ENCODE measurements around the gene GPD2. TPM values are rescaled to one million over a fixed set of nuclear protein-coding genes. Genes with fewer than 3 reads are reported as not detected.

The GPD2 gene
- total RNA-seq, 1 donor from 2014 or later = 166 TPM

DNA sequence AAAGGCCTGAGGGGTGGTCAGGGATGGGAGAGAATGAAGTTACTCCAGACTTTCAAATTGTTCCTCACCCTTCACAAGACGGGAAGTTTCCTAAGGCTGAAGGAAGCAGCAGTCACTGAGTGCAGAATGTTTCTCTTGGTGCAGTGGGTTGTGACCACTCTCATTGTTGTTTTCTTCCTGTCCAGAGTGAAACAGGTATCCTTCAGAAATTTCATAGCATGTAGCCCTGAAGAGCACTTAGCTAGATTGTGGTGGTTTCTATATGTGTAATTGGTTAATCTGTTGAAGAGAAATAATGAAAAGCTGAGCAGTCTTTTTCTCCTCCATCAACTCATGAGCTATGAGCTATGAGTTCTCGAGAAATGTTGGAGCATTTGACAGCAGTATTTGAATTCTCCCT, 96.8 kb downstream of the GPD2 start:
- no peak for DNase-seq

GRCh38 chr2:156536534-156536933, 100.4 kb downstream of the GPD2 start:
- no peak for DNase-seq

- DNase-seq = no peak
These were observed 101.0 kb downstream of the GPD2 start for GRCh38 chr2:156537141-156537540.

GRCh38 chr2:156538083-156538504, 101.9 kb downstream of the GPD2 start:
- DNase-seq = no peak

- DNase-seq = no peak
These were observed 103.1 kb downstream of the GPD2 start for GRCh38 chr2:156539086-156539860.

GRCh38 chr2:156540706-156541105, 104.5 kb downstream of the GPD2 start:
- no peak for DNase-seq

- no peak for DNase-seq
These were observed 105.0 kb downstream of the GPD2 start for GRCh38 chr2:156541229-156541628.

DNA sequence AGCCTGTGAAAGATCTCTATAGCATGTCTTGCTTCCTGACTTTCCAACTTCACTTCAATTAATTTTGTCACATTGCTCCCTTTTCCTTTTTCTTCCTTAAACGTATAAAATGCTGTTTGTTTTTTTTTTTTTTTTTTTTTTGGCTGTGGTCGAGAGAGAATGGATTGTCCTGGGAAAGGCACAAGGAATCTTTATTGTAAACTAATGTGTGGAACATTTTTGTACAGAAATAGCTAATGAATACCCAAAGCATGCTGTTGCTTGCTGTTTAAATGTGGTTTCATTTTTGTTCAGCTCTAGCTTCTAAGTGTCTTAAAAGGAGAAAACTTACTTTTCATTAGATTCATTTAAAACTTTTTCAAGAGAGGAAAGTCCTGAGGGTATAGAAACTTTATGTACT, 105.5 kb downstream of the GPD2 start:
- DNase-seq = no peak

DNA sequence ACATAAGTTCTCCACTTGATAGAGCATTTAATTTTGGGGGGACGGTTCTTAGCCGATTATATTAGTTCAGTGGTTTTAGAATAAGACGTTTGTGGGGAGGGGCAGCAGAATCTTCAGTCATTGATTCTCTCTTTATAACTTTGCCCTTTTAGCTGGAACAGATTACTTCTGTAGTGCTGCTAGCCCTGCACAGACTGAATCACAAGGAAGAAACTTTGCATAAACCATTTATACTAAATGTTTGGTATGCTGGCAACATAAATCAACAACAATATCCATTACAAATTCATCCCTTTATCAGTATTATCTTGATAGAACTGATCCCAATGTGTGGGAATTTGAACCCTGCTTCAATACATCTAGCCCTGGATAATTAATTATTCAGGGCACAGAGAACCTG, 112.2 kb downstream of the GPD2 start:
- DNase-seq = no peak

DNA sequence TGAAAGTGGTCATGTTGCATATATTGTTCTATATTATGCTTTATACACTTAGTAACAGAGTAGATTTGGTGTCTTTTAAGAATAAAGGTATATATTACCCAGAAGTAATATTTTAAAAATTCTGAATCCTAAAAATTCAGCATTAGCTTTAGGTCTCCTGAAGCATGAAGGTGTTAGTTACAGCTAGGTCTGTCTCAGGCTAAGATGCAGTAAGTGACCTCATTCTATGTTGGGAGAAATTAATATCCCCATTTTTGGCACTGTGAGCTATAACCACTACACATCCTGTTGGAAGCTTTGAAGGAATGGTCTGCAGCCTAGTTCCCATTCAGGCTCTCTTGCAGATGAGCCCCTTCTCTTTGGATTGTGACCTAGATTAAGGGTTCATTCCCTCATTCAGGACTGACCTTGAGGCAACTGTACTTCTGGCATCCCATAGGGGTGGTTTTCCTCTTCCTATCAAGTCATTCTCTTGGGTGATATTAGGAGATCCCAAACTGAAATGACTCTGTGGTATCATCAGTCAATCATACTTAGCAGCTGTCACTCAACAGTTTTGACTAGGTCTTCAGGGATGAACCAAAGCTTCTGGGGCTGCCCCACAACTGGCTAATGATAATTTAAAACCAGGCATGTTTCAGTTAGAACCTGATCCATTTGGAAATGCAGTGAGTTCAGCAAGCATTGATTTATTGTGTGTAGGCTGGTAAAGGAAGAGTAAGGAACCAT, 117.7 kb downstream of the GPD2 start:
- DNase-seq = no peak

- no peak for DNase-seq
These were observed 125.1 kb downstream of the GPD2 start for GRCh38 chr2:156561326-156561725.

- DNase-seq = no peak
These were observed 125.9 kb downstream of the GPD2 start for GRCh38 chr2:156562124-156562523.

DNA sequence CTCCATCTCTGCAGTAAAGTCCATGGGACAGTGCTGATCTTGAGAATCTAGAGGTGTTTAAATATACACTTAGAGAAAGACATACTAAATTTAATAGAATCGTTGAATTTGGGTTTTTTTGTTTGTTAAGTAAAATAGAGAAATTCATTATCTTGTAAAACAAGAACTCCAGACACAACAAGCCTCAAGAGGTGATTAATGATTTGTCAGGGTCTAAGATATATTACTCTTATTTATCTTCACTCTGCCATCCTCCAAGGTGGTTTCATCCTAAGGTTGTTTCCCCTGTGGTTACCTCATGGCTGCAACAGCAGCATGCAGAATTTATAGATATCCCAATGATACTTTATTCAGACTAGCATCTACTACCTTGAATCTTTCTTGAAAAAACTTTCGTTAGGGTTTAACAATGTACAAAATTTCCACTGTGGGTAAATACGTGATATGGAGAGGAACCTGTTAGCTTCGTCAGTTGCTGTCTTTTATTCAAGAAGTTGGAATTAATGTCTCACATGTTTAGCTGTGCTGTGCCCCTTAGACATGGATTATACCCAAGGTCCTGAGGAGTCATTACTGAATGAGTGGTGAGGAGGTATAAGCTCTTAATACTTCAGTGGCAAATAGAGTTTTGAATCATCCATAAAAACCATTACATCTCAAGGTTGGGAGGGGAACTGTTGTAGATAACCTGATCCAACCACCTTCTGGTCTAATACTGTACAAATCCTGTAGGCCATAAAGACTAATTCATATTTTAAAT, 128.0 kb downstream of the GPD2 start:
- DNase-seq = no peak

DNA sequence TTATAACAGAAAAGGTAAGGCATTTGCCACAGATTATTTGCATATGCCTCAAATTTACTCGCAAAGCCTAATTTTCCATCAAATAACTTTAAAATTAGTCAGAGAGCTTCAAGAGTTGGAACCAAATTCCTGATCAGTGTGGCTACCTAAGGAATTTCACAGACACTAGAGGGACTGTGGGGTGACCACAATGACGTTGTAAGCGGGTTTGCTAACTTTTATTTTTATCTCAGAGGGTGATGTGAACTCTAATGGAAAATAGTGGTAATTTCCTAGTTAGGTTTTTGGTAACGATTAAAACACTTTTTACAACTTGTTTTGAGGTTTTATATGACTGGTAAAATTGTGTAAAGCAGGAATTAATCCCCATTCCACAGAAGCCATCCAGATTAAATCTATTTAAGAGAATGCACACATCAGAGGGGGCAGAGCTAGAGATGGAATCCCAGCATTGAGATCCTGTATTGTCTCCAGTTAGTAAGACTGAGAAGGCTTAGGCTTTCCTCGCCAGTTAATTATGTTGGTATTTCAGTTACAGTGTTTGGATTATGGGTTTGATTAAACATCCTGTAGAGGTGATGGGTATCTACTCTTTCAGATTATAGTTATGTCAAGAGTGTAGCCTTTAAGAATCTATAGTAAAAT, 129.0 kb downstream of the GPD2 start:
- DNase-seq = no peak

GRCh38 chr2:156573710-156574109, 137.5 kb downstream of the GPD2 start:
- no peak for DNase-seq

GRCh38 chr2:156574112-156574511, 137.9 kb downstream of the GPD2 start:
- DNase-seq = no peak

GRCh38 chr2:156576005-156576404, 139.8 kb downstream of the GPD2 start:
- DNase-seq = no peak

DNA sequence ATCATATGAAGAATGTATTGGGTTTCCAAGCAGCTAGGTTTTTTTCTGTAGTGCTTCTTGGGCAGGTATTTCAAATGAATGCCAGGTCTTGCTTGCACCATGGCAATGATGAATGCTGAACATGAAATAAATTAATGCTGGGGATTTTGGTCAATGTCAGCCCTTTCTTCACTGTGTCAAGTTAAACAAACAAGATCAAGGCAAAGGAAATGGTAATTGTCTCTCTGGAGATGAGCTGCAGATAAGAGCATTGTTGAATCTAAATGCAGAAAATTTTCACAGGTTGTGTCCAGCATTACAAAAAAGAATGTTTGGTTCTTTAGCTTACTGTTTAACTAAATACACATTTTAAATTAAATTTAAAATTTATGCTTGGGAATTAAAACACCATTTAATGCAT, 144.3 kb downstream of the GPD2 start:
- DNase-seq = no peak

DNA sequence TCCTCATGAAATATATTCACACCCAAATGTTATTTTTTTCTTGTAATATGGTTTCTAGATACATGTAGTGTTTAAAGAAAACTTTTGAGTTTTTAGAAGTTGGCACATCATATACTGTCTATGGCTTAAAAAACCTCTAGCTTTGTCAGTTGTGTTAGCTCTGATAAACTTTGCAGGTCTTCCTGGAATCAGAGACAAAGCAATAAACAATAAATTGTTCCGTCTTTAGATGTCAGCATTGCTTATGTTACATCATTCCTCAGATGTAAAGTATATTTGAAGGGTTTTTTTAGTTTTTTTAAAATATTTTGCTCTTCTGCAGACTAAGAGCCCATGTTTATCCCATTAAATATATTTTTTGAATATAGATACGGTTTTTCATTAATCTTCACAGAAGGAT, 145.1 kb downstream of the GPD2 start:
- no peak for DNase-seq

DNA sequence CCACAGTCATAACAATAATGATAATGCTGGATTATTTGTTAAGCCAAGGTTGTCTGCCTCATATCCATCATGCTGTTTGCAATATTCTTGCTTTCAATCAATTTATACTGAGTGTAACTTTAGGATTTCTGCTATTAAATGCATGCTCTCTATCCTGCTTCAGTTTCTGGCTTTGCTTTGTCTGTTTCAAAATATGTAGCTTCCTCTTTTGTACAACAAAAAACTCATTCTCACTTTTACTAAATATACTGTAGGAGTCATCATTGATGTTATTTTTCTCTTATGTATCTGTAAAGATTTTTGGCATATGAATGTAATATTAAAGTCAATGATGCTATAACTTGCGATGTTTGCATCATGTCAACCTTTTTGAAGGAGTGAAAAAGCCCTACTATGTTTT, 149.3 kb downstream of the GPD2 start:
- no peak for DNase-seq

DNA sequence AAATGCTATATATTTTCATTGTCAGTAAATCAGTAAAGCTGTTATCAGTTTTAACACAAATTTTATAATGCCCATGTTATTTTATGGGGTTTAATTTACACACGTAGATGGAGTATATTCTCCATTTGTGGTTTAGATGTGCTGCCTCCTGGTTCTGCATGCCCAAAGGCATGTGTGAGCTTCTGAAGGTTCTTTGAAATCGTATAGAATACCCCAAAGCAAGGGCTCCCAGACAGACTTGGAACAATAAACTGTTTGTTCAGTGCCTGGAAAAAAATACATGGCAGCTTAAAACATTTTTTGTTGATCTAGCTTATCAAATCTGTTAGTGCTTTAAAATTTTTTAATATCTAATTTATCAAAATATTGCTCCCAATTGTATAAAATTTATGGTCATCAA, 150.4 kb downstream of the GPD2 start:
- no peak for DNase-seq

DNA sequence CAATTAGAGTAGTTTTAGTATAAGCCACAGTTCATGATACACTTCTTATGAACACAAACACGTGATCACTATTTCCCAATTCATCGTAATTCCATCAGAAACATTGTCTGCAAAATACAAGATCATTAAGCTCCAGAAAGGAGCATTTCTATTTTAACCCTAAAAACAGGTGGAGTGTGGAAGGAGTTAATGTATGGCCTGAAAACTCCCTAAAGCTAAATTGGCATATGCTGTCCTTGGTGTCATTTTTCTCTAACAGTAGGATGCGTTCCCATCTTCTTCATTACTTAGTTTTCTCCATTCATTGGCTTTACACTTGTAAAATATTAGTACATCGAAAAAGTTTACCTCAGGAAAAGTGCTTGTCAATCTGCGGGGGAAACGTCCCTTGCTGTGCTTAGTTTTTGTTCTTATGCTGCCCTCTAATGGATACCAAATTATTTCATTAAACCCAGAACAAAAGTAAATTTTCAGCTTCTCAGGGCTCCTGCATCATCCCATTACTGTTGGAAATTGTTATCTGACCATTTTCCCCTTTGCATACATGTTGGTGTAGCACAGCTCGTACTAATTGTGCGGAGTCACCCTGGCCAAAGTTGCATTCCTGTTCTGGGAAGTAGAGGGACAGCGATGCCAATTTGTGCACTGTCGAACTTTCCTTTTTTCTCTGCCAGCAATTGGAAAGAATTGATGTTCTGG, 153.4 kb downstream of the GPD2 start:
- no peak for DNase-seq

Measured in occipital lobe (tissue), 2 donors.